COLO668 (cell line): Measurements from ENCODE around the gene KSR1.
A peak's percentile ranks its signal among the peaks of the same experiment; 100 is the strongest.
"Not testable (repeated sequence)": the region's sequence is repeated elsewhere in the genome, so short reads cannot be mapped to it uniquely, and the experiment has no call there.

Source experiments
- DNase-seq: peaks from one replicate; lab custom pipeline; 2025; ENCODE audit not compliant: unreplicated experiment; lab: John Stamatoyannopoulos, UW

The KSR1 gene

GRCh38 chr17:27651411-27652345, 195.4 kb downstream of the KSR1 start:
- peak; percentile 14 for DNase-seq

- not testable (repeated sequence) for DNase-seq
Observed at GRCh38 chr17:27653449-27653971, 197.3 kb downstream of the KSR1 start.

GRCh38 chr17:27654136-27654535, 197.9 kb downstream of the KSR1 start:
- DNase-seq, result no peak

- peak; percentile 60 for DNase-seq
Observed at GRCh38 chr17:27654654-27655524, 198.6 kb downstream of the KSR1 start.

GRCh38 chr17:27655525-27656111, 199.4 kb downstream of the KSR1 start:
- not testable (repeated sequence) for DNase-seq

- not testable (repeated sequence) for DNase-seq
Observed at GRCh38 chr17:27656620-27657019, 200.4 kb downstream of the KSR1 start.

GRCh38 chr17:27657620-27658019, 201.4 kb downstream of the KSR1 start:
- no peak for DNase-seq

GRCh38 chr17:27659683-27660082, 203.4 kb downstream of the KSR1 start:
- DNase-seq, result no peak

- no peak for DNase-seq
Observed at GRCh38 chr17:27660436-27660835, 204.2 kb downstream of the KSR1 start.

GRCh38 chr17:27663936-27664605, 207.8 kb downstream of the KSR1 start:
- DNase-seq, result no peak

- no peak for DNase-seq
Observed at GRCh38 chr17:27664606-27664965, 208.3 kb downstream of the KSR1 start.

- DNase-seq, result no peak
Observed at GRCh38 chr17:27665549-27665948, 209.3 kb downstream of the KSR1 start.

GRCh38 chr17:27666270-27666669, 210.0 kb downstream of the KSR1 start:
- not testable (repeated sequence) for DNase-seq

- no peak for DNase-seq
Observed at GRCh38 chr17:27666831-27667560, 210.7 kb downstream of the KSR1 start.

- no peak for DNase-seq
Observed at GRCh38 chr17:27667656-27668487, 211.6 kb downstream of the KSR1 start.

GRCh38 chr17:27668488-27668823, 212.2 kb downstream of the KSR1 start:
- DNase-seq, result no peak

GRCh38 chr17:27669136-27669535, 212.9 kb downstream of the KSR1 start:
- no peak for DNase-seq

GRCh38 chr17:27669850-27670249, 213.6 kb downstream of the KSR1 start:
- no peak for DNase-seq
